HCT116 (cell line): ENCODE measurements around the gene TFB2M. TPM values are rescaled to one million over a fixed set of nuclear protein-coding genes. Genes with fewer than 3 reads are reported as not detected.

Experiments
- ATAC-seq: fragments of 200-7000 bp; cut with Tn5 transposase; 2 replicates; pipeline ENCODE4 v1.9.1; 2020; ENCODE audit warnings: mild to moderate bottlenecking, moderate library complexity
- BruUV-seq: library from RNA; stranded (reverse); fragments of 400-500 nt; replicated peaks from 2 replicates; lab custom pipeline; 2021; lab: Mats Ljungman, UMichigan
- CTCF ChIA-PET: fragments of 300-600 bp; sonication (Branson Sonifier 250); formaldehyde crosslinking; loops from one replicate; lab custom pipeline; 2021; ENCODE audit warnings: antibody characterized with exemption; lab: Charles Lee
- POLR2A ChIA-PET: fragments of 300-600, 350-600 bp; sonication (Branson Sonifier 250); formaldehyde crosslinking; loops from one replicate; lab custom pipeline; 2021; ENCODE audit warnings: antibody characterized with exemption; lab: Charles Lee
- RAD21 ChIA-PET, 2 experiments: fragments of 300-600 bp; sonication (Branson Sonifier 250); formaldehyde crosslinking; loops; one replicate each; lab custom pipeline; 2023; ENCODE audit warnings: low total read pairs in 2 of 2; ENCODE audit not compliant: uncharacterized antibody in 2 of 2, unreplicated experiment in 2 of 2, low non-redundant PET in 1 of 2; lab: Charles Lee
- DNase-seq: peaks from one replicate; pipeline ENCODE4 v3.0.0-alpha.2; 2010; ENCODE audit warnings: low read depth, low spot score
- H2AFZ ChIP-seq: fragments of 200-600 bp; shearing (Covaris generic), sonication (generic); 2 replicates; pipeline ENCODE4 v1.6.1; 2017; ENCODE audit warnings: low read depth, mixed run types, mixed read lengths, antibody characterized with exemption, low read length; ENCODE audit not compliant: poor library complexity, severe bottlenecking
- H3K27ac ChIP-seq: 2 replicates; pipeline ENCODE4 v1.5.1; 2012; ENCODE audit warnings: low read depth, low read length
- H3K27me3 ChIP-seq: fragments of 200-600 bp; sonication (generic); 2 replicates; pipeline ENCODE4 v1.6.1; 2016; ENCODE audit warnings: mixed run types, low read length, mixed read lengths; ENCODE audit not compliant: insufficient read depth
- H3K36me3 ChIP-seq, 2 experiments: fragments of 200-500 bp in 1 of 2; fragments of 200-600 bp in 1 of 2; sonication (Bioruptor generic) in 1 of 2; sonication (generic) in 1 of 2; 2 replicates each; pipeline versions ENCODE4 v1.5.1 to v1.6.1; 2014 to 2016; ENCODE audit warnings: low read length in 2 of 2, inconsistent platforms in 1 of 2, mixed read lengths in 1 of 2, mixed run types in 1 of 2; ENCODE audit not compliant: insufficient read depth in 2 of 2, control insufficient read depth in 1 of 2
- H3K4me1 ChIP-seq, 2 experiments: fragments of 200-600 bp in 1 of 2; sonication (generic) in 1 of 2; 2 replicates each; pipeline versions ENCODE4 v1.5.1 to v1.6.1; 2012 to 2017; ENCODE audit warnings: low read length in 2 of 2, inconsistent platforms in 1 of 2, mild to moderate bottlenecking in 1 of 2, mixed read lengths in 1 of 2, mixed run types in 1 of 2, moderate library complexity in 1 of 2; ENCODE audit not compliant: insufficient read depth in 2 of 2, control insufficient read depth in 1 of 2
- H3K4me2 ChIP-seq: fragments of 200-600 bp; sonication (generic); 2 replicates; pipeline ENCODE4 v1.6.1; 2017; ENCODE audit warnings: mixed run types, low read length, mixed read lengths
- H3K4me3 ChIP-seq, 2 experiments: fragments of 200-600 bp in 1 of 2; sonication (generic) in 1 of 2; replicated peaks in 1 of 2; 2 replicates each; pipeline ENCODE4 v1.5.1; 2011 to 2016; ENCODE audit warnings: low read length in 2 of 2, control low read depth in 1 of 2, low read depth in 1 of 2, mild to moderate bottlenecking in 1 of 2, mixed read lengths in 1 of 2, mixed run types in 1 of 2
- H3K79me2 ChIP-seq: fragments of 200-600 bp; sonication (generic); 2 replicates; pipeline ENCODE4 v1.6.1; 2017; ENCODE audit warnings: mild to moderate bottlenecking, mixed run types, low read length, moderate library complexity, mixed read lengths; ENCODE audit not compliant: insufficient read depth
- H3K9ac ChIP-seq: fragments of 200-600 bp; sonication (generic); 2 replicates; pipeline ENCODE4 v1.6.1; 2016; ENCODE audit warnings: low read length, mixed read lengths
- H3K9me2 ChIP-seq: fragments of 200-600 bp; sonication (generic), shearing (Covaris generic); 2 replicates; pipeline ENCODE4 v1.6.1; 2017; ENCODE audit warnings: mixed run types, mild to moderate bottlenecking, moderate library complexity; ENCODE audit not compliant: insufficient read depth
- H3K9me3 ChIP-seq, 2 experiments: fragments of 200-500 bp in 1 of 2; fragments of 200-600 bp in 1 of 2; sonication (Bioruptor generic) in 1 of 2; sonication (generic) in 1 of 2; 2 replicates each; pipeline ENCODE4 v1.6.1; 2014 to 2017; ENCODE audit warnings: low read length in 2 of 2, mixed read lengths in 2 of 2, inconsistent platforms in 1 of 2, low read depth in 1 of 2, mild to moderate bottlenecking in 1 of 2, mixed run types in 1 of 2, moderate library complexity in 1 of 2; ENCODE audit not compliant: control insufficient read depth in 1 of 2, insufficient read depth in 1 of 2
- H4K20me1 ChIP-seq: fragments of 200-600 bp; sonication (generic), shearing (Covaris generic); 2 replicates; pipeline ENCODE4 v1.6.1; 2017; ENCODE audit warnings: mixed run types, mild to moderate bottlenecking, moderate library complexity; ENCODE audit not compliant: insufficient read depth
- ATF3 ChIP-seq: IDR thresholded peaks from 2 replicates; pipeline ENCODE4 v1.6.1; 2012
- CBX3 ChIP-seq: IDR thresholded peaks from 2 replicates; pipeline ENCODE4 v1.6.1; 2012; ENCODE audit warnings: low read depth
- CEBPB ChIP-seq: IDR thresholded peaks from 2 replicates; pipeline ENCODE4 v1.6.1; 2012; ENCODE audit warnings: low read depth
- MAX ChIP-seq: IDR thresholded peaks from 2 replicates; pipeline ENCODE4 v1.6.1; 2012
- POLR2A ChIP-seq: IDR thresholded peaks from 2 replicates; pipeline ENCODE4 v1.7.0; 2011; ENCODE audit warnings: borderline replicate concordance; ENCODE audit not compliant: insufficient read depth, insufficient read length; ENCODE audit errors: extremely low read depth
- RAD21 ChIP-seq: IDR thresholded peaks from 2 replicates; pipeline ENCODE4 v1.6.1; 2012; ENCODE audit warnings: low read depth, mild to moderate bottlenecking
- REST ChIP-seq: IDR thresholded peaks from 2 replicates; pipeline ENCODE4 v1.6.1; 2012; ENCODE audit warnings: low read depth
- SRF ChIP-seq: IDR thresholded peaks from 2 replicates; pipeline ENCODE4 v1.6.1; 2012; ENCODE audit warnings: low read depth
- ZFX ChIP-seq: fragments of 450-650 bp; IDR thresholded peaks from 2 replicates; pipeline ENCODE4 v1.6.1; 2017
- intact Hi-C: fragments of 100-400 bp; cut with micrococcal nuclease; formaldehyde crosslinking; loops from 2 replicates; pipeline ENCODE4 v1.10.0; 2022
- total RNA-seq: library from RNA; stranded (reverse); gene quantifications from one replicate; pipeline ENCODE4 v1.2.1, GENCODE V29; 2021; ENCODE audit not compliant: unreplicated experiment

TFB2M gene
- total RNA-seq, 1 experiment from 2014 or later: 24.4 TPM

DNA sequence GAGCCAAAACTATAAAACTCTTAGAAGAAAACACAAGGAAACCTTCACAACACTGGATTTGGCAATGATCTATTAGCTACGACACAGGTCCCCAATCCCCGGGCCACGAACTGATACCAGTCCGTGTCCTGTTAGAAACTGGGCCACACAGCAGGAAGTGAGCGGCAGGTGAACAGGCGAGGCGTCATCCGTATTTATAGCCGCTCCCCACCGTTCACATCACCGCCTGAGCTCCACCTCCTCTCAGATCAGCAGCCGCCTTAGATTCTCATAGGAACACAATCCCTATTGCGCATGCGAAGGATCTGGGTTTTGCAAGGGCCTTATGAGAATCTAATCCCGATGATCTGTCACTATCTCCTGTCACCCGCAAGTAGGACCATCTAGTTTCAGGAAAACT, 11.9 kb downstream of the TFB2M start:
- TF ChIP-seq RAD21: no peak
- TF ChIP-seq REST: no peak
- TF ChIP-seq SRF: no peak
- TF ChIP-seq CEBPB: no peak
- no peak for TF ChIP-seq MAX
- no peak for TF ChIP-seq CBX3
- no peak for TF ChIP-seq POLR2A
- no peak for TF ChIP-seq ATF3
- no peak for TF ChIP-seq ZFX
- intact Hi-C loops: no loop called here
- no peaks in the 10 kb centered on the region for H3K9me3 ChIP-seq
- ChIA-PET POLR2A (no interaction called here), RAD21 (no interaction called here), CTCF (no interaction called here)
- no TSS peak for BruUV-seq
- no peaks in the 10 kb centered on the region for H3K4me1 ChIP-seq
- H3K9ac ChIP-seq: no peak overlapping the region
- H3K27ac ChIP-seq: no peak overlapping the region
- no peak overlapping the region for H3K4me3 ChIP-seq
- H3K27me3 ChIP-seq: no peaks in the 10 kb centered on the region
- peaks cover 8 to 20% of the 10 kb centered on the region in 2 experiments for H3K36me3 ChIP-seq
- peaks cover 76% of the 10 kb centered on the region for H3K79me2 ChIP-seq
- no peaks in the 10 kb centered on the region for H3K9me2 ChIP-seq
- no peak overlapping the region for H3K4me2 ChIP-seq
- H4K20me1 ChIP-seq: no peaks in the 10 kb centered on the region
- no peak for ATAC-seq
- no peak for DNase-seq
- no peak overlapping the region for H2AFZ ChIP-seq
